ENCODE data around the gene ADGRA3. TPM values are rescaled to one million over a fixed set of nuclear protein-coding genes. Genes with fewer than 3 reads are reported as not detected.

ADGRA3 gene
- polyA plus RNA-seq, 1 donor = 51.5 TPM

DNA sequence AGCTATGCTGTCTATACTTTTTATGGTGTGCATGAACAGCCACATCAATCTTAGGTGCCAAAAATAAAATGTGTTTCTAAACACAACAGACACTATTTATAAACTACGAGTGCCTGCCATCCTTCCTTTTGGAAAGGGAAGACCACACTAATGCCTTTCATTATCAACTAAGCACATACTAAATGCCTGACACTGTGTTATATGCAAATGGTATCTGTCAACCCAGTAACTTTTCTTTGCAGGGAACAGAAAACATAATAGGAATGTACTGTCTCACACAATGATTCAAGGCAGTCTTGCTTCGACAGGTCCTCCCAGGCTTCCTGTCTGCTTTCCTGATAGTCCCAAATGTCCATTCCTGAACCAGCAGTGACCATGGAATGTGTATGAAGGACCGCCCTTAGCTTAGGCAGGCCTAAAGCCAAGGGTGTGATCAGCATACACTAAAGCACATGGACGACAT, 43.8 kb downstream of the ADGRA3 start:
- H3K4me1 ChIP-seq (ENCODE audit: control insufficient read depth, insufficient read depth, low read length) = peaks cover 13% of the 10 kb centered on the region
- no peak for DNase-seq
- peaks cover 9% of the 10 kb centered on the region for H3K36me3 ChIP-seq (ENCODE audit: control insufficient read depth, insufficient read depth, low read length)
- no peak overlapping the region for H3K27ac ChIP-seq (ENCODE audit: low read length)
- WGBS (ENCODE audit: insufficient coverage, low lambda C conversion rate) = no CpG with 5 or more reads among the region's 4 CpGs
- no peak overlapping the region for H3K4me3 ChIP-seq (ENCODE audit: low read length)
- H3K9me3 ChIP-seq (ENCODE audit: control insufficient read depth, low read depth, low read length) = no peaks in the 10 kb centered on the region
- H3K27me3 ChIP-seq (ENCODE audit: control insufficient read depth, insufficient read depth, low read length) = no peaks in the 10 kb centered on the region

DNA sequence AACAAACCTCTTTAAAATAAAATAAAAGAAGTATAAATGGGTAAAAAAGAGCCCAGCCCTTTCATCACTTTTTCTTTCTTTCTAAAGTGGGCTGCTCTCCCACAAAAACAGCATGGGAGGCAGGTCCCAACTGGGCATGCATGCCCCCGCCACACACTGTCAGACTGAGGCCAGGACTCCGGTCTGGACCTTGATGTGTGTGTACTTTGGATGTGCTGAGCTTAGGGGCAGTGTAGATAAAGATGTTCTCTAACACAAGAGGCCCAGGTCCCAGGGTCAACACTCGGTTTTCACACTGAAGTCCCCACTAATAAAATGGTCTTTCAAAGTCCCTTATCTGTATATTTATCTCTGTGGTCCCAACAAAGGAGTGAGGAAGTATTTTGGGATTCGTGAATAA, 44.4 kb downstream of the ADGRA3 start:
- H3K4me1 ChIP-seq (ENCODE audit: control insufficient read depth, insufficient read depth, low read length) = peaks cover 13% of the 10 kb centered on the region
- 60% methylated on average over 1 of the region's 4 CpGs for WGBS (ENCODE audit: insufficient coverage, low lambda C conversion rate)
- no peak overlapping the region for H3K4me3 ChIP-seq (ENCODE audit: low read length)
- H3K36me3 ChIP-seq (ENCODE audit: control insufficient read depth, insufficient read depth, low read length) = peaks cover 11% of the 10 kb centered on the region
- H3K27me3 ChIP-seq (ENCODE audit: control insufficient read depth, insufficient read depth, low read length) = no peaks in the 10 kb centered on the region
- H3K9me3 ChIP-seq (ENCODE audit: control insufficient read depth, low read depth, low read length) = no peaks in the 10 kb centered on the region
- peak in 1 of 2 donors; percentile 38 for DNase-seq
- H3K27ac ChIP-seq (ENCODE audit: low read length) = no peak overlapping the region

- WGBS (ENCODE audit: insufficient coverage, low lambda C conversion rate) = 90% methylated on average over 2 of the region's 10 CpGs
- no peak overlapping the region for H3K4me3 ChIP-seq (ENCODE audit: low read length)
- peaks cover 8% of the 10 kb centered on the region for H3K36me3 ChIP-seq (ENCODE audit: control insufficient read depth, insufficient read depth, low read length)
- no peak for DNase-seq
- H3K27me3 ChIP-seq (ENCODE audit: control insufficient read depth, insufficient read depth, low read length) = no peaks in the 10 kb centered on the region
- peaks cover 8% of the 10 kb centered on the region for H3K4me1 ChIP-seq (ENCODE audit: control insufficient read depth, insufficient read depth, low read length)
- H3K27ac ChIP-seq (ENCODE audit: low read length) = no peak overlapping the region
- H3K9me3 ChIP-seq (ENCODE audit: control insufficient read depth, low read depth, low read length) = no peaks in the 10 kb centered on the region
Measured at GRCh38 chr4:22466581-22466980, 49.3 kb downstream of the ADGRA3 start.

GRCh38 chr4:22465996-22466395, 49.9 kb downstream of the ADGRA3 start:
- WGBS (ENCODE audit: insufficient coverage, low lambda C conversion rate) = no CpG with 5 or more reads among the region's 5 CpGs
- Histone ChIP-seq H3K27me3 (ENCODE audit: control insufficient read depth, insufficient read depth, low read length) (no peaks in the 10 kb centered on the region), H3K4me3 (ENCODE audit: low read length) (no peak overlapping the region), H3K36me3 (ENCODE audit: control insufficient read depth, insufficient read depth, low read length) (peaks cover 11% of the 10 kb centered on the region), H3K27ac (ENCODE audit: low read length) (no peak overlapping the region), H3K9me3 (ENCODE audit: control insufficient read depth, low read depth, low read length) (no peaks in the 10 kb centered on the region), H3K4me1 (ENCODE audit: control insufficient read depth, insufficient read depth, low read length) (peaks cover 3% of the 10 kb centered on the region)
- no peak for DNase-seq

DNA sequence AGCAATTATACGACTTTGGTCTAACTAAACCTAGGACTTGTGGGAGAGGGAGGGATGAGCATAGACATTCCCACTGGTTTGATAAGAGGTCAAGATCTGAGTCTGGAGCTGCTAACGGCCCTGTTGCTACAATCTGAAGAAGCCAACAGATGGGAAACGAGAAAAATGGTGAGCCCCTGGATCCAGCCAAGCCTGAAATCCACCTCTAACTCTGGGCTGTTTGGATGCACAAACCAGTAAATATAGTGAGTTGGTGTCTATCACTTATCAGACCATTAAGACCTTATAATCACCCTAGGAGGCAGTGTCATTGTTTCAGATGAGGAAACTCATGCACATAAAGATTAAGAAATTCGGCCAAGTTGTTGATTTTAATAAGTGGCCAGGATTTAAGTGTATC, 50.5 kb downstream of the ADGRA3 start:
- 100% methylated on average over 1 of the region's 4 CpGs for whole genome bisulfite sequencing (ENCODE audit: insufficient coverage, low lambda C conversion rate)
- no peak overlapping the region for H3K4me3 ChIP-seq (ENCODE audit: low read length)
- H3K36me3 ChIP-seq (ENCODE audit: control insufficient read depth, insufficient read depth, low read length) = peaks cover 7% of the 10 kb centered on the region
- no peak overlapping the region for H3K27ac ChIP-seq (ENCODE audit: low read length)
- H3K4me1 ChIP-seq (ENCODE audit: control insufficient read depth, insufficient read depth, low read length) = peaks cover 3% of the 10 kb centered on the region
- no peak for DNase-seq
- H3K27me3 ChIP-seq (ENCODE audit: control insufficient read depth, insufficient read depth, low read length) = no peaks in the 10 kb centered on the region
- no peaks in the 10 kb centered on the region for H3K9me3 ChIP-seq (ENCODE audit: control insufficient read depth, low read depth, low read length)

GRCh38 chr4:22463179-22463578, 52.7 kb downstream of the ADGRA3 start:
- Histone ChIP-seq H3K27me3 (ENCODE audit: control insufficient read depth, insufficient read depth, low read length) (no peaks in the 10 kb centered on the region), H3K4me3 (ENCODE audit: low read length) (no peak overlapping the region), H3K36me3 (ENCODE audit: control insufficient read depth, insufficient read depth, low read length) (peaks cover 5% of the 10 kb centered on the region), H3K9me3 (ENCODE audit: control insufficient read depth, low read depth, low read length) (no peaks in the 10 kb centered on the region), H3K4me1 (ENCODE audit: control insufficient read depth, insufficient read depth, low read length) (peaks cover 12% of the 10 kb centered on the region), H3K27ac (ENCODE audit: low read length) (no peak overlapping the region)
- DNase-seq = no peak
- WGBS (ENCODE audit: insufficient coverage, low lambda C conversion rate) = no CpG with 5 or more reads among the region's 5 CpGs

GRCh38 chr4:22462688-22463087, 53.2 kb downstream of the ADGRA3 start:
- H3K9me3 ChIP-seq (ENCODE audit: control insufficient read depth, low read depth, low read length) = no peaks in the 10 kb centered on the region
- H3K4me3 ChIP-seq (ENCODE audit: low read length) = no peak overlapping the region
- peaks cover 14% of the 10 kb centered on the region for H3K4me1 ChIP-seq (ENCODE audit: control insufficient read depth, insufficient read depth, low read length)
- peaks cover 5% of the 10 kb centered on the region for H3K36me3 ChIP-seq (ENCODE audit: control insufficient read depth, insufficient read depth, low read length)
- no peaks in the 10 kb centered on the region for H3K27me3 ChIP-seq (ENCODE audit: control insufficient read depth, insufficient read depth, low read length)
- no peak for DNase-seq
- no CpG with 5 or more reads among the region's 3 CpGs for WGBS (ENCODE audit: insufficient coverage, low lambda C conversion rate)
- no peak overlapping the region for H3K27ac ChIP-seq (ENCODE audit: low read length)

DNA sequence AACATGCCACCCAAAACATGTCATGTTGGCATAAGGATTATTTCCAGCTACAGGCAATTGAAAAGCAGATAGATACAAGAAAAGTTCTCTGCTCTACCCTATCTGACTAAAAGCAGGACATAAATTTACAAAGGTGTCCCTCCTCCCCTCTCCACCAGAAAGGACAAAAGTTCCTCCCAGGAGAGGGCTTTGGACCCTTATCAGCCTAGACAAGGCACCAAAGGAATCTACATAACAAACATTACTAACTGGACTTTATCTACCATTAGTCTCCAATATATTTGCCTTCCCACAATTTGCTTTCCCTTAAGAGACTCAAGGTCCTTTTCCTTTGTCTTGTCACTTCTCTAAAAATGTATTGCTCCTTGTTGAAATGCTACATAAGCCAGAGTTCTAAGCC, 55.6 kb downstream of the ADGRA3 start:
- Histone ChIP-seq H3K9me3 (ENCODE audit: control insufficient read depth, low read depth, low read length) (no peaks in the 10 kb centered on the region), H3K4me1 (ENCODE audit: control insufficient read depth, insufficient read depth, low read length) (peaks cover 23% of the 10 kb centered on the region), H3K4me3 (ENCODE audit: low read length) (no peak overlapping the region), H3K27ac (ENCODE audit: low read length) (no peak overlapping the region), H3K27me3 (ENCODE audit: control insufficient read depth, insufficient read depth, low read length) (no peaks in the 10 kb centered on the region), H3K36me3 (ENCODE audit: control insufficient read depth, insufficient read depth, low read length) (peaks cover 3% of the 10 kb centered on the region)
- peak in 1 of 2 donors; percentile 45 for DNase-seq

- H3K27me3 ChIP-seq (ENCODE audit: control insufficient read depth, insufficient read depth, low read length) = no peaks in the 10 kb centered on the region
- DNase-seq = peak; percentile 12 to 43
- no peaks in the 10 kb centered on the region for H3K9me3 ChIP-seq (ENCODE audit: control insufficient read depth, low read depth, low read length)
- H3K36me3 ChIP-seq (ENCODE audit: control insufficient read depth, insufficient read depth, low read length) = peaks cover 7% of the 10 kb centered on the region
- WGBS (ENCODE audit: insufficient coverage, low lambda C conversion rate) = 33% methylated on average over 1 of the region's 4 CpGs
- H3K27ac ChIP-seq (ENCODE audit: low read length) = no peak overlapping the region
- H3K4me3 ChIP-seq (ENCODE audit: low read length) = no peak overlapping the region
- peaks cover 25% of the 10 kb centered on the region for H3K4me1 ChIP-seq (ENCODE audit: control insufficient read depth, insufficient read depth, low read length)
Measured at GRCh38 chr4:22458098-22458497, 57.8 kb downstream of the ADGRA3 start.

DNA sequence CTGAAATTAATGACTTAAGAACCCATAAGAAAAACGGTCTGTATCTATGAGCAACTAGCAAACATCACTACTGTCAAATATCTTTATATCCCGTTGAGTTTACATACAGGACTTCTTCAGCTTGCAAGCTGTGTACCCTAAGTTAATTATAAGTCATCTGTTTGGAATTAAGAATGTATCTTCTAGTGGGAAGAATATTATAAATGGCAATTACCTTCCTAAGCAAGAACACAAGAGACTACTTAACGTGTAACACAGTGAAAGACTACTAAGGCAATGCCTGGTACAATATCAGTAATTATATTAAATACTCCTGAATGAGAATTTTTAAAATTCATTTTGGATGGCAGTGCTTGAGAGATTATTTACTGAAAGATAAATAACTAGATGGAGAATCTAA, 58.5 kb downstream of the ADGRA3 start:
- no peak for DNase-seq
- H3K27me3 ChIP-seq (ENCODE audit: control insufficient read depth, insufficient read depth, low read length) = no peaks in the 10 kb centered on the region
- H3K27ac ChIP-seq (ENCODE audit: low read length) = no peak overlapping the region
- 50% methylated on average over 2 of the region's 3 CpGs for WGBS (ENCODE audit: insufficient coverage, low lambda C conversion rate)
- peaks cover 25% of the 10 kb centered on the region for H3K4me1 ChIP-seq (ENCODE audit: control insufficient read depth, insufficient read depth, low read length)
- H3K9me3 ChIP-seq (ENCODE audit: control insufficient read depth, low read depth, low read length) = no peaks in the 10 kb centered on the region
- peaks cover 10% of the 10 kb centered on the region for H3K36me3 ChIP-seq (ENCODE audit: control insufficient read depth, insufficient read depth, low read length)
- H3K4me3 ChIP-seq (ENCODE audit: low read length) = no peak overlapping the region

- Histone ChIP-seq H3K4me1 (ENCODE audit: control insufficient read depth, insufficient read depth, low read length) (peaks cover 25% of the 10 kb centered on the region), H3K36me3 (ENCODE audit: control insufficient read depth, insufficient read depth, low read length) (peaks cover 10% of the 10 kb centered on the region), H3K27ac (ENCODE audit: low read length) (no peak overlapping the region), H3K4me3 (ENCODE audit: low read length) (no peak overlapping the region), H3K9me3 (ENCODE audit: control insufficient read depth, low read depth, low read length) (no peaks in the 10 kb centered on the region), H3K27me3 (ENCODE audit: control insufficient read depth, insufficient read depth, low read length) (no peaks in the 10 kb centered on the region)
- peak; percentile 7 to 52 for DNase-seq
- WGBS (ENCODE audit: insufficient coverage, low lambda C conversion rate) = no CpG with 5 or more reads among the region's 3 CpGs
Measured at GRCh38 chr4:22456291-22456690, 59.6 kb downstream of the ADGRA3 start.
